ENCODE data around the gene TGM2.

Gene TGM2

DNA sequence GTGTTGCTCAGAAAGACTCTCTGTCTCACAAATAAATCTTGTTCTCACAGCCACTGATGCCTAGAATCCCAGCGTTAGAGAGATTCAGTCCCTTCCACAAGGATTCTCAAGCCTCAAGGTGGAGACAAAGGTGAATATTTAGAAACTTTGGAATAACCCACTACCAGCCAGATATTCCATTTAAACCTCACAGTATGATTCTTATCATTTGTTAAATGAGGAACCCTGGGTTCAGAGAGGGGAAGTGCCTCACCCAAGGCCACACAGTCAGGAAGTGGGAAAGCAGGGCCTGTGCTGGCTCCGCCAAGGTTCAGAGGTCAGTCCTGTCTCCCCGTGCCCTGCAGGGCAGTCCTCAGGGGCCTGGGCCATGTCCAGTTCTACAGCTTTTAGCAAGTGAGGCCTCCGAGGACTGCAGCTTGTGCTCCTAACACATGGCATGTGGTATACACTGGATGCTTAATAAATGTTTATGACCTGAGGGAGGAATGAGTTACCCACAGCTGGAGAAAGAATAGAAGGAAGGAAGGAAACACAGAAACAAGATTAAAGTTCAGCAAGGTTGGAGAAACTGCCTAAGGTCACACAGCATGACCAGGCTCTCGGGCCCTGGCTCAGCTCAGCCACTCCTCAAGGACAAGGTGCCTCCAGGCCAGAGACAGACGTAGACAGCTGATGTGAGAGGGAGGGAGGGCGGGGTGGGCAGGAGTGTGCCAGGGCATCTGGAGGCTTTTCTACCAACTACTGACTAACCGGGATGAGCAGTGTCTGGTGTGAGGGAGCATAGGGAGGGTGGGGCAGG is 3.9 kb upstream of the TGM2 start:
- Histone ChIP-seq H4K20me1 (no peaks in the 10 kb centered on the region), H3K4me2 (peak overlapping the region in 10 of 11 experiments; percentile 28 to 90 (median 74); a peak in 19 of 22 replicates), H3K27ac (peak overlapping the region in 10 of 11 experiments; percentile 20 to 83 (median 66); a peak in 18 of 22 replicates), H3K9ac (peak overlapping the region in 8 of 11 experiments; percentile 10 to 67 (median 50); a peak in 11 of 22 replicates), H3K4me1 (peaks cover 7 to 88% (median 43%) of the 10 kb centered on the region in 10 experiments; a peak in 19 of 20 replicates), H3K27me3 (peaks cover 0 to 8% (median 0%) of the 10 kb centered on the region in 11 experiments; a peak in 4 of 22 replicates), H3K36me3 (no peaks in the 10 kb centered on the region), H3K9me3 (replicated peaks in 1 of 11) (no peaks in the 10 kb centered on the region), H3K4me3 (0 out of 20 replicates have a peak overlapping the region, but pooled peaks of 1 of the 10 experiments have one; percentile 28)
- TF ChIP-seq Cebpa-rat (IDR thresholded peaks at IDR 0.05), result no peak

DNA sequence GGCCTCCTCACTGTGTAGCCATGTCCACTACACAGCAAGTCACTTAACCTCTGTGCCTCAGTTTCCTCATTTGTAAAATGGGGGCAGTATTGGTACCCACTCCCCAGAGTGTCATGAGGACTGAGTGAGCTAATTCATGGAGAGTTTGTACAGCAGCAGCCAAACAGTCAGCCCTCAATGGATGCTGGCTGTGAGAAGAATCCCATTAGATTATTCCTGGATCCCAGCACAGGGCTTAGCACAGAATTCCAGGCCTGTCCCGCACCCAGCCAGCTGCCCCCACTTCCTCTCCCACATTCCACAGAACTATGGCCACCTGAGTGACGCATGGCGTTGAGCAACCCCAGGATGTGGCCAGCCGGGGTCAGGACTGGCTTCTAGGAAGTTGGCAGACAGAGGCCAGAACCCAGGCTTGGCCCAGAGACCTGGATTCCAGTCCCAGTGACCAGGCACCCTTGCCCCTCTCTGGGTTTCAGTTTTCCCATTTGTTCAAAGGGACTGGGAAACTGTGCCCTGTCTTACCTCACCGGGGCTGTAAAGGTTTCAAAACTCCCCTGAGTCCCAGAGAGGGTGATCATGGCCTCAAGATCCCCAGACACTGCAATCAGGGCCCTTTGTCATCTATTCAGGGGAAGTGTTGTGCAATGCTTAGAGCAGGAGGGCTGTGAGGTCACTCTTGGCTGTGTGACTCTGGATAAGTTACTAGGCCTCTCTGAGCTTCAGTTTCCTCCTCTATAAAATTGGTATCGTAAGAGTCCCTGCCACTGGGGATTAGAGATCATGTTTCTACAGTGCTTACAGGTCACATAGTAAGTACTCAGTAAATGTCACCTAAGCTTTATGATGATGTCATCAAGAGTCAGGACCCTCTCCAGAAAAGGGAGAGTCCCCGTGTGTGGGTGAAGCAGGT is 3.0 kb upstream of the TGM2 start:
- peak; percentile 35 to 95 (median 87); a peak in 19 of 22 replicates for TF ChIP-seq Cebpa-rat (IDR thresholded peaks at IDR 0.05)
- H3K4me3 ChIP-seq, result peak overlapping the region in 2 of 10 experiments; percentile 28 to 40; a peak in 2 of 20 replicates
- no peaks in the 10 kb centered on the region for H4K20me1 ChIP-seq
- peak overlapping the region in 9 of 11 experiments; percentile 9 to 67 (median 44); a peak in 14 of 22 replicates for H3K9ac ChIP-seq
- H3K36me3 ChIP-seq, result no peaks in the 10 kb centered on the region
- no peaks in the 10 kb centered on the region for H3K9me3 ChIP-seq (replicated peaks in 1 of 11)
- H3K27me3 ChIP-seq, result peaks cover 0 to 8% (median 0%) of the 10 kb centered on the region in 11 experiments; a peak in 4 of 22 replicates
- H3K4me1 ChIP-seq, result peaks cover 7 to 80% (median 43%) of the 10 kb centered on the region in 10 experiments; a peak in 19 of 20 replicates
- peak overlapping the region in 10 of 11 experiments; percentile 20 to 83 (median 66); a peak in 18 of 22 replicates for H3K27ac ChIP-seq
- H3K4me2 ChIP-seq, result peak overlapping the region in 10 of 11 experiments; percentile 28 to 90 (median 74); a peak in 18 of 22 replicates

DNA sequence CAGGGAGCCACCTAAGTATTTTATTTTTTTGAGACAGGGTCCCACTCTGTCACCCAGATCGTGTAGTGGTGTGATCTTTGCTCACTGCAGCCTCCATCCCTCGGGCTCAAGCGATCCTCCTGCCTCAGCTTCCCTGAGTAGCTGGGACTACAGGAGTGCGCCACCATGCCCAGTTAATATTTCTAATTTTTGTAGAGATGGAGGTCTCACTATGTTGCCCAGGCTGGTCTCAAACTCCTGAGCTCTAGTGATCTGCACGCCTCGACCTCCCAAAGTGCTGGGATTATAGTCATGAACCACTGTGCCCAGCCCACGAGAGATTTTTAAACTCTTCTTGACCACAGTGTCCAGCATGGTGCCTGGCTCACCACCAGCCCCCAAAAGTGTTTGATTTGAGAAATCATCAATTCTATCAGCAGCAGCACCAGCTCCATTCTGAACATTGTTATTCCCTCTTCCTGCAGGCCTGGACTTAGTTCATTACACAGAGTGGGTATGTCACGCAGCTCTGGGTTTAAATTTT is 2.3 kb upstream of the TGM2 start:
- Histone ChIP-seq H3K4me3 (no peak overlapping the region; a peak in 1 of 20 replicates), H4K20me1 (no peaks in the 10 kb centered on the region), H3K27ac (peak overlapping the region in 9 of 11 experiments; percentile 44 to 83 (median 70); a peak in 14 of 22 replicates), H3K9me3 (replicated peaks in 1 of 11) (no peaks in the 10 kb centered on the region), H3K9ac (peak overlapping the region in 7 of 11 experiments; percentile 10 to 67 (median 56); a peak in 7 of 22 replicates), H3K4me1 (peaks cover 7 to 77% (median 43%) of the 10 kb centered on the region in 10 experiments; a peak in 19 of 20 replicates), H3K36me3 (no peaks in the 10 kb centered on the region), H3K27me3 (peaks cover 0 to 8% (median 0%) of the 10 kb centered on the region in 11 experiments; a peak in 4 of 22 replicates), H3K4me2 (peak overlapping the region in 8 of 11 experiments; percentile 61 to 90 (median 77); a peak in 14 of 22 replicates)
- TF ChIP-seq Cebpa-rat (IDR thresholded peaks at IDR 0.05), result no peak

- H3K4me2 ChIP-seq, result peak overlapping the region in 5 of 11 experiments; percentile 64 to 90 (median 83); a peak in 10 of 22 replicates
- H3K36me3 ChIP-seq, result no peaks in the 10 kb centered on the region
- H4K20me1 ChIP-seq, result no peaks in the 10 kb centered on the region
- H3K9me3 ChIP-seq (replicated peaks in 1 of 11), result no peaks in the 10 kb centered on the region
- H3K4me1 ChIP-seq, result peaks cover 7 to 74% (median 43%) of the 10 kb centered on the region in 10 experiments; a peak in 19 of 20 replicates
- H3K27ac ChIP-seq, result peak overlapping the region in 3 of 11 experiments; percentile 62 to 79 (median 71); a peak in 5 of 22 replicates
- H3K4me3 ChIP-seq, result no peak overlapping the region
- no peak for TF ChIP-seq Cebpa-rat (IDR thresholded peaks at IDR 0.05)
- peak overlapping the region in 2 of 11 experiments; percentile 12 to 67; a peak in 2 of 22 replicates for H3K9ac ChIP-seq
- H3K27me3 ChIP-seq, result peaks cover 0 to 8% (median 0%) of the 10 kb centered on the region in 11 experiments; a peak in 4 of 22 replicates
These were observed 1.7 kb upstream of the TGM2 start for GRCh38 chr20:38166703-38167233.

GRCh38 chr20:38165966-38166702 is 1.1 kb upstream of the TGM2 start:
- Histone ChIP-seq H3K4me3 (no peak overlapping the region), H4K20me1 (no peaks in the 10 kb centered on the region), H3K27ac (no peak overlapping the region; a peak in 1 of 22 replicates), H3K27me3 (peaks cover 0 to 8% (median 0%) of the 10 kb centered on the region in 11 experiments; a peak in 4 of 22 replicates), H3K36me3 (no peaks in the 10 kb centered on the region), H3K9ac (no peak overlapping the region), H3K4me2 (peak overlapping the region in 5 of 11 experiments; percentile 64 to 90 (median 89); a peak in 10 of 22 replicates), H3K9me3 (replicated peaks in 1 of 11) (no peaks in the 10 kb centered on the region), H3K4me1 (peaks cover 7 to 69% (median 42%) of the 10 kb centered on the region in 10 experiments; a peak in 19 of 20 replicates)
- no peak for TF ChIP-seq Cebpa-rat (IDR thresholded peaks at IDR 0.05)

DNA sequence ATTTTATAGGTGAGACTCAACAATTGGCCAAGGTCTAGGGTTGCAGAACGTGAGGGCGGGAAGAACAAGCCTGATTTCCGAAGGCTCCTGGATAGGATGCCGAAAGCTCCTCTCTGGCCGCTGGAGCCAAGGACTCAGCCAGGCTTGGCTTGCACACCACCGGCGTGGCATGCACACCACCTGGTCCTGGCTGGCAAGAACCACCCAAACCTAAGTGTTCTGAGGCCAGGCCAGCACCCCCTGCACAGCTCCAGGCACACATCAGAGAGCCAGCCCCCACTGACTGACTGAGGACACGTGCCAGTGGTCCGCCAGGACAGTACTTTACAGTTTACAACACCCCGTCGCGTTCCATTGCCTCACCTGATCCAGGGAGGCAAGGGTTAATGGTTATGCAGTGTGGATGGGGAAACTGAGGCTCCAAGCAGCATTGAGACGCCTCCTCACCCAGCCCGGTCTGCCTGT is 414 bp downstream of the TGM2 start:
- Histone ChIP-seq H3K4me3 (peak overlapping the region in 7 of 10 experiments; percentile 36 to 63 (median 47); a peak in 12 of 20 replicates), H3K4me1 (peaks cover 7 to 54% (median 35%) of the 10 kb centered on the region in 10 experiments; a peak in 19 of 20 replicates), H3K36me3 (0 out of 22 replicates have a peak, but pooled peaks cover 0 to 3% (median 0%) of the 10 kb centered on the region in 11 experiments), H3K9ac (peak overlapping the region in 7 of 11 experiments; percentile 7 to 65 (median 46); a peak in 10 of 22 replicates), H3K27ac (peak overlapping the region in 1 of 11 experiments; percentile 29; a peak in 1 of 22 replicates), H4K20me1 (no peaks in the 10 kb centered on the region), H3K9me3 (replicated peaks in 1 of 11) (no peaks in the 10 kb centered on the region), H3K4me2 (peak overlapping the region; percentile 62 to 93 (median 71)), H3K27me3 (peaks cover 0 to 8% (median 0%) of the 10 kb centered on the region in 11 experiments; a peak in 4 of 22 replicates)
- no peak for TF ChIP-seq Cebpa-rat (IDR thresholded peaks at IDR 0.05)

GRCh38 chr20:38164069-38164468 is 1.0 kb downstream of the TGM2 start:
- H3K4me1 ChIP-seq, result peaks cover 7 to 49% (median 32%) of the 10 kb centered on the region in 10 experiments; a peak in 19 of 20 replicates
- H3K27ac ChIP-seq, result no peak overlapping the region
- H3K4me3 ChIP-seq, result no peak overlapping the region
- peaks cover 0 to 8% (median 0%) of the 10 kb centered on the region in 11 experiments; a peak in 4 of 22 replicates for H3K27me3 ChIP-seq
- 0 out of 22 replicates have a peak, but pooled peaks cover 0 to 3% (median 0%) of the 10 kb centered on the region in 11 experiments for H3K36me3 ChIP-seq
- TF ChIP-seq Cebpa-rat (IDR thresholded peaks at IDR 0.05), result no peak
- no peak overlapping the region for H3K9ac ChIP-seq
- peak overlapping the region in 3 of 11 experiments; percentile 70 to 80 (median 79); a peak in 5 of 22 replicates for H3K4me2 ChIP-seq
- H3K9me3 ChIP-seq (replicated peaks in 1 of 11), result no peaks in the 10 kb centered on the region
- no peaks in the 10 kb centered on the region for H4K20me1 ChIP-seq

Measured in BLaER1 treated with 17β-estradiol and CSF1 and Interleukin-3, amounts not matched to agents 10 nM and 100 nM (cell line).